H9 (cell line): ENCODE data around the gene MLLT3. TPM values are rescaled to one million over a fixed set of nuclear protein-coding genes. Genes with fewer than 3 reads are reported as not detected.

Experiments used
- DNase-seq: peaks from one replicate; pipeline ENCODE4 v3.0.0-alpha.2; 2017
- H2AFZ ChIP-seq: one replicate; pipeline ENCODE4 v1.6.1; 2013; ENCODE audit warnings: mild to moderate bottlenecking, low read length, control low read depth, moderate library complexity
- H2AK5ac ChIP-seq: 2 replicates; pipeline ENCODE4 v1.6.1; 2013; ENCODE audit warnings: low read length, control low read depth, mixed read lengths; ENCODE audit not compliant: insufficient read length
- H2BK120ac ChIP-seq: one replicate; pipeline ENCODE4 v1.6.1; 2013; ENCODE audit warnings: low read depth, mild to moderate bottlenecking, low read length, control low read depth, inconsistent platforms; ENCODE audit not compliant: poor library complexity, severe bottlenecking
- H2BK12ac ChIP-seq: 2 replicates; pipeline ENCODE4 v1.6.1; 2013; ENCODE audit warnings: low read length, control low read depth, mixed read lengths, low read depth; ENCODE audit not compliant: insufficient read length
- H2BK15ac ChIP-seq: 2 replicates; pipeline ENCODE4 v1.6.1; 2013; ENCODE audit warnings: low read depth, low read length, control low read depth
- H2BK20ac ChIP-seq: one replicate; pipeline ENCODE4 v1.6.1; 2013; ENCODE audit warnings: low read depth, mild to moderate bottlenecking, low read length, control low read depth, inconsistent platforms; ENCODE audit not compliant: poor library complexity, severe bottlenecking
- H2BK5ac ChIP-seq: 2 replicates; pipeline ENCODE4 v1.6.1; 2013; ENCODE audit warnings: low read length, control low read depth, mixed read lengths; ENCODE audit not compliant: insufficient read length
- H3K14ac ChIP-seq: 2 replicates; pipeline ENCODE4 v1.6.1; 2013; ENCODE audit warnings: low read length, control low read depth; ENCODE audit not compliant: insufficient read depth
- H3K18ac ChIP-seq: 2 replicates; pipeline ENCODE4 v1.6.1; 2013; ENCODE audit warnings: low read depth, mild to moderate bottlenecking, mixed read lengths, low read length, control low read depth; ENCODE audit not compliant: insufficient read length
- H3K23ac ChIP-seq: 2 replicates; pipeline ENCODE4 v1.6.1; 2013; ENCODE audit warnings: low read length, control low read depth, mixed read lengths, low read depth; ENCODE audit not compliant: insufficient read length
- H3K23me2 ChIP-seq: 2 replicates; pipeline ENCODE4 v1.6.1; 2013; ENCODE audit warnings: low read depth, mild to moderate bottlenecking, mixed read lengths, low read length, control low read depth; ENCODE audit not compliant: insufficient read length, poor library complexity, severe bottlenecking
- H3K27ac ChIP-seq: 2 replicates; pipeline ENCODE4 v1.5.1; 2013; ENCODE audit warnings: low read length, control low read depth, mixed read lengths, low read depth; ENCODE audit not compliant: insufficient read length
- H3K27me3 ChIP-seq: 2 replicates; pipeline ENCODE4 v1.6.1; 2013; ENCODE audit warnings: low read length, control low read depth, inconsistent platforms; ENCODE audit not compliant: insufficient read depth
- H3K4ac ChIP-seq: 2 replicates; pipeline ENCODE4 v1.6.1; 2013; ENCODE audit warnings: low read depth, mild to moderate bottlenecking, control low read depth, inconsistent platforms, low read length, moderate library complexity
- H3K4me1 ChIP-seq: 2 replicates; pipeline ENCODE4 v1.6.1; 2013; ENCODE audit warnings: low read length, control low read depth, inconsistent platforms; ENCODE audit not compliant: insufficient read depth
- H3K4me2 ChIP-seq: 2 replicates; pipeline ENCODE4 v1.6.1; 2013; ENCODE audit warnings: low read length, control low read depth, mixed read lengths; ENCODE audit not compliant: insufficient read length, insufficient read depth
- H3K56ac ChIP-seq: 2 replicates; pipeline ENCODE4 v1.6.1; 2013; ENCODE audit warnings: low read depth, mild to moderate bottlenecking, mixed read lengths, low read length, control low read depth; ENCODE audit not compliant: insufficient read length
- H3K79me1 ChIP-seq: 2 replicates; pipeline ENCODE4 v1.6.1; 2013; ENCODE audit warnings: low read depth, mild to moderate bottlenecking, moderate library complexity, low read length, control low read depth, inconsistent platforms; ENCODE audit not compliant: insufficient read depth, poor library complexity, severe bottlenecking
- H3K79me2 ChIP-seq: 2 replicates; pipeline ENCODE4 v1.6.1; 2013; ENCODE audit warnings: low read length, control low read depth, inconsistent platforms; ENCODE audit not compliant: insufficient read depth
- H3K9ac ChIP-seq: 2 replicates; pipeline ENCODE4 v1.6.1; 2013; ENCODE audit warnings: low read length, control low read depth, mixed read lengths; ENCODE audit not compliant: insufficient read length; ENCODE audit errors: extremely low read depth
- H3K9me3 ChIP-seq: one replicate; pipeline ENCODE4 v1.6.1; 2013; ENCODE audit warnings: low read depth, low read length, inconsistent platforms; ENCODE audit not compliant: control insufficient read depth
- H3T11ph ChIP-seq: one replicate; pipeline ENCODE4 v1.6.1; 2013; ENCODE audit warnings: mild to moderate bottlenecking, low read length, control low read depth, inconsistent platforms
- H4K20me1 ChIP-seq: one replicate; pipeline ENCODE4 v1.6.1; 2013; ENCODE audit not compliant: control insufficient read depth, insufficient read length, insufficient read depth
- H4K5ac ChIP-seq: 2 replicates; pipeline ENCODE4 v1.6.1; 2013; ENCODE audit warnings: low read depth, mild to moderate bottlenecking, mixed read lengths, low read length, control low read depth; ENCODE audit not compliant: insufficient read length
- H4K8ac ChIP-seq: replicated peaks from 2 replicates; pipeline ENCODE4 v1.6.1; 2013; ENCODE audit warnings: low read length, control low read depth, mixed read lengths, low read depth; ENCODE audit not compliant: insufficient read length
- H4K91ac ChIP-seq: 2 replicates; pipeline ENCODE4 v1.6.1; 2013; ENCODE audit warnings: low read depth, mild to moderate bottlenecking, moderate library complexity, mixed read lengths, low read length, control low read depth; ENCODE audit not compliant: insufficient read length
- H3K27ac Mint-ChIP-seq, 3 experiments: 2 replicates in 2 of 3; 3 replicates in 1 of 3; pipeline ENCODE4 v1.8.0; 2020 to 2021; ENCODE audit warnings: mixed read lengths in 3 of 3, mild to moderate bottlenecking in 1 of 3, moderate library complexity in 1 of 3
- H3K27me3 Mint-ChIP-seq: 2 replicates; pipeline ENCODE4 v1.8.0; 2021; ENCODE audit warnings: low read depth, mild to moderate bottlenecking, moderate library complexity, mixed read lengths
- H3K36me3 Mint-ChIP-seq, 3 experiments: 2 replicates in 2 of 3; 3 replicates in 1 of 3; pipeline ENCODE4 v1.8.0; 2020 to 2021; ENCODE audit warnings: low read depth in 3 of 3, mixed read lengths in 3 of 3; ENCODE audit not compliant: insufficient read depth in 1 of 3
- H3K4me1 Mint-ChIP-seq, 2 experiments: 2 replicates each; pipeline ENCODE4 v1.8.0; 2020; ENCODE audit warnings: mixed read lengths in 2 of 2
- H3K4me3 Mint-ChIP-seq, 2 experiments: 2 replicates in 1 of 2; 3 replicates in 1 of 2; pipeline ENCODE4 v1.8.0; 2020 to 2021; ENCODE audit warnings: mild to moderate bottlenecking in 2 of 2, mixed read lengths in 2 of 2, moderate library complexity in 1 of 2
- H3K9me3 Mint-ChIP-seq, 2 experiments: 2 replicates in 1 of 2; 3 replicates in 1 of 2; pipeline ENCODE4 v1.8.0; 2020; ENCODE audit warnings: mild to moderate bottlenecking in 2 of 2, mixed read lengths in 2 of 2, moderate library complexity in 1 of 2
- WGBS: extraction: QIAGEN DNeasy Blood & Tissue Kit; methylation state at CpG from one replicate; pipeline ENCODE4 v1.1.7; 2013; ENCODE audit warnings: missing lambda C conversion rate, low lambda C conversion rate, mixed read lengths; ENCODE audit not compliant: insufficient read length; ENCODE audit errors: extremely low coverage; 5-methylcytosine and 5-hydroxymethylcytosine counted together
- total RNA-seq: library from RNA; stranded (reverse); gene quantifications from 2 replicates; pipeline ENCODE4 v1.2.1, GENCODE V29; 2021
- TF ChIP-seq, protein P1 (sequence below): fragments of 200-600 bp; sonication (generic); conservative IDR thresholded peaks from 3 replicates; pipeline ENCODE4 v1.8.0; 2021; ENCODE audit warnings: antibody characterized with exemption, mild to moderate bottlenecking

Gene MLLT3
- total RNA-seq, 1 experiment from 2014 or later = 3.9 TPM

DNA sequence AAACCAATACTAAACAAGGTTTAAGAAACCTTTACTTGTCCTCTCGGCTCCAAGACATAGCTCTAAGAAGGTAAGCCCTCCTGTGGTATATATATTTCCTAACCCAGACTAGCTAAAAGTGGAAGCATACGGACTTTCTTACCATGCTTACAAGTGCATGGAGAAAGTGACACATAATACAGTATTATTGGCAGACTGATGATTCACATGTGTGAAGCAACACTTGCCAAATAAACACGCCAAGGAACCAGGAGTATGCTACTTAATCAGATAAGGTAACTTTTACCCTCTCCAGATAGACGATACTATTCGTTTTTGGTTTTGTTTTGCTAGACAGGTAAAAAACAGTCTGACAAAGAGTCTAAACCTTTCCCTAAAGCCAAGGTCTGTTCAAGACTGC lies 264.1 kb downstream of the MLLT3 start:
- Mint-ChIP-seq H3K4me1 (peaks cover 19 to 28% of the 10 kb centered on the region in 2 experiments), H3K4me3 (no peak overlapping the region), H3K9me3 (no peaks in the 10 kb centered on the region), H3K27me3 (no peaks in the 10 kb centered on the region), H3K36me3 (no peaks in the 10 kb centered on the region), H3K27ac (no peak overlapping the region)
- Histone ChIP-seq H3K9ac (no peak overlapping the region), H2BK20ac (no peak overlapping the region), H3T11ph (no peak overlapping the region), H2AFZ (no peak overlapping the region), H3K23ac (no peak overlapping the region), H3K23me2 (no peaks in the 10 kb centered on the region), H2BK5ac (no peak overlapping the region), H3K4me1 (peaks cover 2% of the 10 kb centered on the region; the same call in 1 of the 2 replicates), H4K5ac (no peak overlapping the region), H4K20me1 (no peaks in the 10 kb centered on the region), H2BK15ac (no peak overlapping the region), H3K9me3 (no peaks in the 10 kb centered on the region), H4K91ac (no peak overlapping the region), H3K4ac (no peak overlapping the region), H3K27ac (no peak overlapping the region), H3K79me1 (no peaks in the 10 kb centered on the region), H2AK5ac (no peak overlapping the region), H3K4me2 (no peak overlapping the region), H3K79me2 (no peaks in the 10 kb centered on the region), H2BK12ac (no peak overlapping the region), H2BK120ac (no peak overlapping the region), H3K56ac (no peak overlapping the region), H3K27me3 (no peaks in the 10 kb centered on the region; the same call in 1 of the 2 replicates), H3K14ac (no peak overlapping the region), H3K18ac (no peak overlapping the region), H4K8ac (no peak overlapping the region)
- WGBS = no CpG with 5 or more reads among the region's 5 CpGs
- no peak for DNase-seq
- TF ChIP-seq, protein P1, sequence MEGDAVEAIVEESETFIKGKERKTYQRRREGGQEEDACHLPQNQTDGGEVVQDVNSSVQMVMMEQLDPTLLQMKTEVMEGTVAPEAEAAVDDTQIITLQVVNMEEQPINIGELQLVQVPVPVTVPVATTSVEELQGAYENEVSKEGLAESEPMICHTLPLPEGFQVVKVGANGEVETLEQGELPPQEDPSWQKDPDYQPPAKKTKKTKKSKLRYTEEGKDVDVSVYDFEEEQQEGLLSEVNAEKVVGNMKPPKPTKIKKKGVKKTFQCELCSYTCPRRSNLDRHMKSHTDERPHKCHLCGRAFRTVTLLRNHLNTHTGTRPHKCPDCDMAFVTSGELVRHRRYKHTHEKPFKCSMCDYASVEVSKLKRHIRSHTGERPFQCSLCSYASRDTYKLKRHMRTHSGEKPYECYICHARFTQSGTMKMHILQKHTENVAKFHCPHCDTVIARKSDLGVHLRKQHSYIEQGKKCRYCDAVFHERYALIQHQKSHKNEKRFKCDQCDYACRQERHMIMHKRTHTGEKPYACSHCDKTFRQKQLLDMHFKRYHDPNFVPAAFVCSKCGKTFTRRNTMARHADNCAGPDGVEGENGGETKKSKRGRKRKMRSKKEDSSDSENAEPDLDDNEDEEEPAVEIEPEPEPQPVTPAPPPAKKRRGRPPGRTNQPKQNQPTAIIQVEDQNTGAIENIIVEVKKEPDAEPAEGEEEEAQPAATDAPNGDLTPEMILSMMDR = no peak
